ENCODE data around the gene ZNF793.

Gene ZNF793

DNA sequence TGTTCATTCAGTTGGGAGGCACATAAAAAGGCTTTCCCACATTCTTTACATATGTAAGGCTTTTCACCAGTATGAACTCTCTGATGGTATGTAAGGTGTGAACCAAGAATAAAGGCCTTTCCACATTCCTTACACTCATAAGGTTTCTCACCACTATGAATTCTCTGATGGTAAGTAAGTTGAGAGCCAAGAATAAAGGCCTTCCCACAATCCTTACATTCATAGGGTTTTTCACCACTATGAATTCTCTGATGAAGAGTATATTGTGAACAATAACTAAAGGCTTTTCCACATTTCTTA, 58.6 kb downstream of the ZNF793 start:
- DNase-seq (ENCODE audit: low read depth), result no peak

DNA sequence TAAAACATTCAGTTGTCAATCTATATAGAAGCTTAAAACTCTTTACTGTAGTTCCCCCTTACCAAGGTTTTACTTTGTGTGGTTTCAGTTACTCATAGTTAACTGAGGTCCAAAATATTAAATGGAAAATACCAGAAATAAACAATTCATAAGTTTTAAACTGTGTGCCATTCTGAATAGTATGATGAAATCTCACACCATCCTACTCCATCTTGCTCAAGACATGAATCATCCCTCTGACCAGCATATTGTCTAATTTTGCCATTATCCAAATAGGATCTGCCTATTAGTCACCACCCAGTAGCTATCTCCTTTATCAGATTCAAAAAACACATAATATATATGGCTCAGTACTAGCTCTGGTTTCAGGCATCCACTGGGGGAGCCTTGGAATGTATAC, 65.5 kb downstream of the ZNF793 start:
- peak; percentile 52 for DNase-seq (ENCODE audit: low read depth)

DNA sequence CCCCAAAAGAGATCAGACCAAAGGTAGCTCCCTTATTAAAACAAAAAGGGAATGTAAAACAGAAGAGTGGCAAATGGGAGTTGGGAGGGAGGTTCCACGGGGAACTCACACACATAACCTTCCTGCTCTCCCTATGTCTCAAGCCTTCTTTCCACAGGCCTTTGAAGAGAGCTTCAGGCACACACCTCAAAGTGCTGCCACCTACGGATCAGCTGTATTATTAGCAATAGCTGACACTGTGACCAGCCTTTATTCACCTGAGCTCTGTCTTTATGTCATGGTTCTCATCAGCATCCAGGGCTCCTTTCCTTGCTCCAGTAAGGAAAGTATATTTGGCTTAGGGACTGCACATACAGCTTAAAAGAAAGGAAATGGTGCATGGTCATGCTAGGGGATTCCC, 76.6 kb downstream of the ZNF793 start:
- no peak for DNase-seq (ENCODE audit: low read depth)

Measured in ELR (cell line).